ENCODE data around the gene ARHGEF39. TPM values are rescaled to one million over a fixed set of nuclear protein-coding genes. Genes with fewer than 3 reads are reported as not detected.
A peak's percentile ranks its signal among the peaks of the same experiment; 100 is the strongest.
"Not testable (repeated sequence)": the region's sequence is repeated elsewhere in the genome, so short reads cannot be mapped to it uniquely, and the experiment has no call there.

Gene ARHGEF39
- total RNA-seq, 8 experiments from 2014 or later = 0.41 to 7.2 (median 3.0) TPM

- WGBS, 10 experiments = 60 to 100% (median 80%) methylated on average over 1 to 14 of the region's 17 CpGs; no CpG with 5 or more reads in 2 of the 10 experiments
- no peak for ATAC-seq (replicated peaks in 6 of 8)
Measured at GRCh38 chr9:35615981-35616680, 48.9 kb downstream of the ARHGEF39 start.

DNA sequence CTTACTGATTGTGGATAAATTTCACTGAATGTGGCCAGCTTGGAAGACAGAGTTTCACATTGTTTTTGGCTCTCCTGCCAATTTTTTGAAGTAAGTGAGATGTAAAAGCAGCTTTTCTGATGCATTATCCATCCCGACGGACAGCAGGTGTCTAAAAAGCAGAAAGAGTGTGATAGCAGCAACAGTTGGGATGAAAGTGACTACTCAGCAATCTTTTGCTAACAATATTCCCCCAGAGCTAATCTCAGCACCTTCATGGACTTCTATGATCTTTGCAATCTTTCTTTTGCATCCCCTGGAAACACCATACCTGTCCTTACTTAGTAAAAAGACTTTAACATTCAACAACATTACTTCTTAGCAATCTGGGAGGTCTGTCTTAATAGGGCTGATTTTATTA lies 52.2 kb downstream of the ARHGEF39 start:
- ATAC-seq (replicated peaks in 6 of 8) = no peak
- in situ Hi-C loops (cut with MboI; ENCODE audit: low pct_unique_long_range_greater_than_20kb in 2 of 9, low sequenced_read_pairs in 9 of 9, unreplicated experiment in 9 of 9) = loop anchor here in 1 of 9 experiments (25.0 kb wide), 1 partner anchor 101 kb away; no protein-coding TSS in a partner anchor
- WGBS, 10 experiments = 55 to 100% (median 88%) methylated on average over 2 of the region's 2 CpGs; no CpG with 5 or more reads in 4 of the 10 experiments
- Histone ChIP-seq H3K27ac (no peak overlapping the region), H3K4me3 (no peak overlapping the region), H3K4me1 (replicated peaks in 1 of 2) (no peaks in the 10 kb centered on the region)

More at GRCh38 chr9:35615981-35616680, 48.9 kb downstream of the ARHGEF39 start:
- Histone ChIP-seq H3K27ac (no peak overlapping the region), H3K4me3 (no peak overlapping the region), H3K4me1 (replicated peaks in 1 of 2) (no peaks in the 10 kb centered on the region)
- in situ Hi-C loops (cut with MboI; ENCODE audit: low pct_unique_long_range_greater_than_20kb in 2 of 9, low sequenced_read_pairs in 9 of 9, unreplicated experiment in 9 of 9) = loop anchor here in 1 of 9 experiments (25.0 kb wide), 1 partner anchor 104 kb away; no protein-coding TSS in a partner anchor

GRCh38 chr9:35612066-35612465 lies 52.9 kb downstream of the ARHGEF39 start:
- not testable (repeated sequence) for ATAC-seq (replicated peaks in 6 of 8)

GRCh38 chr9:35611230-35611797 lies 53.7 kb downstream of the ARHGEF39 start:
- 0 to 48% (median 11%) methylated on average over 1 to 7 of the region's 8 CpGs for WGBS, 10 experiments
- in situ Hi-C loops (cut with MboI; ENCODE audit: low pct_unique_long_range_greater_than_20kb in 2 of 9, low sequenced_read_pairs in 9 of 9, unreplicated experiment in 9 of 9) = loop anchor here in 1 of 9 experiments (25.0 kb wide), 1 partner anchor 99 kb away; no protein-coding TSS in a partner anchor
- peak; percentile 28 to 91 (median 44) for ATAC-seq (replicated peaks in 6 of 8)
- H3K27ac ChIP-seq = no peak overlapping the region
- no peak overlapping the region for H3K4me3 ChIP-seq
- peaks cover 5 to 7% of the 10 kb centered on the region in 2 donors for H3K4me1 ChIP-seq (replicated peaks in 1 of 2)

More at GRCh38 chr9:35612066-35612465, 52.9 kb downstream of the ARHGEF39 start:
- H3K27ac ChIP-seq; H3K4me1 ChIP-seq (replicated peaks in 1 of 2); H3K4me3 ChIP-seq: not testable (repeated sequence)
- in situ Hi-C loops (cut with MboI; ENCODE audit: low pct_unique_long_range_greater_than_20kb in 2 of 9, low sequenced_read_pairs in 9 of 9, unreplicated experiment in 9 of 9) = loop anchor here in 1 of 9 experiments (25.0 kb wide), 1 partner anchor 100 kb away; no protein-coding TSS in a partner anchor
- WGBS, 10 experiments = 80 to 90% (median 83%) methylated on average over 1 to 3 of the region's 4 CpGs; no CpG with 5 or more reads in 7 of the 10 experiments

DNA sequence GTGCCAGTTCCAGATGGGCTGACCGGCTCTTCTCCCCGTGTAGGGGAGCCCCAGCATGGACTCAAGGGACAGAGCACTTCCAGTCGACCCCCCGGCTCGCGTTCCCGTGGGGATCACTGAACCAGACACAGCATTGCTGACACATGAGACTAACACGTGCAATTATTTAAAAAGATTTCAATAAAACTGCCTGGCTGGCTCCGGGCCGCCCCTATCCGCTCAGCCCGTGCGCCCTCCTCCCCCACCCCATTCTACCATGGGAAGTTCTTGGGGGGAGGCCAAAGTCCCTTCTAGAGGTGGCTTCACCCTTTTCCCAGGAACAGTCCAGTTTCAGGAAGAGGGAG lies 55.2 kb downstream of the ARHGEF39 start:
- ATAC-seq (replicated peaks in 6 of 8) = no peak
- peaks cover 7 to 10% of the 10 kb centered on the region in 2 donors for H3K4me1 ChIP-seq (replicated peaks in 1 of 2)
- H3K27ac ChIP-seq = no peak overlapping the region
- 92 to 93% (median 93%) methylated on average over 5 to 7 of the region's 13 CpGs; no CpG with 5 or more reads in 7 of the 10 experiments for WGBS, 10 experiments
- H3K4me3 ChIP-seq = no peak overlapping the region
- in situ Hi-C loops (cut with MboI; ENCODE audit: low pct_unique_long_range_greater_than_20kb in 2 of 9, low sequenced_read_pairs in 9 of 9, unreplicated experiment in 9 of 9) = loop anchor here in 1 of 9 experiments (25.0 kb wide), 1 partner anchor 97 kb away; no protein-coding TSS in a partner anchor

Other genes with a start within 250 kb of the ARHGEF39 start
- gene RUSC2, start 175.1 kb downstream of the ARHGEF39 start, total RNA-seq = 10 to 100 TPM; 12.7 to 42.1 (median 34.3) TPM
- 10 to 100 TPM; 15.9 to 30.6 (median 23.0) TPM for gene TESK1, start 59.9 kb downstream of the ARHGEF39 start, total RNA-seq
- 1 to 10 TPM in 5 of 8 experiments, under 1 TPM in 3; 0.50 to 3.8 (median 1.3) TPM for gene CD72, start 46.8 kb downstream of the ARHGEF39 start, total RNA-seq
- under 1 TPM in 3 of 8 experiments, not detected in 5; 0.36 to 0.62 (median 0.46) TPM for gene SIT1, start 14.3 kb downstream of the ARHGEF39 start, total RNA-seq
- over 10,000 TPM; 12,611 to 65,418 (median 21,607) TPM for gene RMRP, start 7.2 kb downstream of the ARHGEF39 start, total RNA-seq
- 10 to 100 TPM in 5 of 8 experiments, 1 to 10 TPM in 3; 4.3 to 26.4 (median 18.8) TPM for gene CCDC107, start 6.9 kb downstream of the ARHGEF39 start, total RNA-seq
- 1 to 10 TPM in 1 of 8 experiments, under 1 TPM in 2, not detected in 5; 0.60 to 1.8 (median 0.87) TPM for gene CA9, start 8.7 kb upstream of the ARHGEF39 start, total RNA-seq
- 100 to 1,000 TPM in 2 of 8 experiments, 10 to 100 TPM in 3, 1 to 10 TPM in 3; 6.1 to 470 (median 68.3) TPM for gene TPM2, start 24.7 kb upstream of the ARHGEF39 start, total RNA-seq
- 100 to 1,000 TPM in 1 of 8 experiments, 10 to 100 TPM in 6, 1 to 10 TPM in 1; 6.9 to 138 (median 44.6) TPM for gene TLN1, start 67.0 kb upstream of the ARHGEF39 start, total RNA-seq
- 10 to 100 TPM; 24.7 to 77.7 (median 56.2) TPM for gene CREB3, start 67.5 kb upstream of the ARHGEF39 start, total RNA-seq
- gene GBA2, start 84.0 kb upstream of the ARHGEF39 start, total RNA-seq = 100 to 1,000 TPM in 1 of 8 experiments, 10 to 100 TPM in 7; 24.5 to 128 (median 53.7) TPM
- 10 to 100 TPM; 11.0 to 31.0 (median 14.4) TPM for gene RGP1, start 84.1 kb upstream of the ARHGEF39 start, total RNA-seq
- gene MSMP, start 89.1 kb upstream of the ARHGEF39 start, total RNA-seq = not detected
- gene NPR2, start 126.4 kb upstream of the ARHGEF39 start, total RNA-seq = 10 to 100 TPM in 5 of 8 experiments, 1 to 10 TPM in 3; 5.5 to 37.8 (median 14.6) TPM
- 10 to 100 TPM in 1 of 8 experiments, 1 to 10 TPM in 6, under 1 TPM in 1; 0.31 to 21.9 (median 2.4) TPM for gene SPAG8, start 147.1 kb upstream of the ARHGEF39 start, total RNA-seq
- 10 to 100 TPM; 30.5 to 62.8 (median 42.9) TPM for gene HINT2, start 149.8 kb upstream of the ARHGEF39 start, total RNA-seq
- gene FAM221B, start 163.5 kb upstream of the ARHGEF39 start, total RNA-seq = under 1 TPM; 0.07 to 0.76 (median 0.25) TPM
- 10 to 100 TPM in 5 of 8 experiments, 1 to 10 TPM in 3; 2.4 to 17.0 (median 13.2) TPM for gene TMEM8B, start 164.0 kb upstream of the ARHGEF39 start, total RNA-seq
- gene OR13J1, start 205.2 kb upstream of the ARHGEF39 start, total RNA-seq = under 1 TPM in 4 of 8 experiments, not detected in 4; 0.27 to 0.97 (median 0.40) TPM
- gene HRCT1, start 241.0 kb upstream of the ARHGEF39 start, total RNA-seq = 1 to 10 TPM in 4 of 8 experiments, under 1 TPM in 3, not detected in 1; 0.27 to 1.8 (median 1.0) TPM
- gene SPAAR, start 244.3 kb upstream of the ARHGEF39 start, total RNA-seq = under 1 TPM in 5 of 8 experiments, not detected in 3; 0.11 to 0.91 (median 0.25) TPM